Adrenal gland (tissue), 12 donors: ENCODE measurements around the gene CNTN1. TPM values are rescaled to one million over a fixed set of nuclear protein-coding genes. Genes with fewer than 3 reads are reported as not detected.

Source experiments
- DNase-seq, 7 donors: peaks; one replicate each; pipeline ENCODE4 v3.0.0-alpha.2; 2019 to 2020
- H3K27ac ChIP-seq, 5 donors: fragments of 200-600 bp; sonication (generic) in 4 of 5; 1 replicate in 3 of 5; 2 replicates in 2 of 5; pipeline versions ENCODE4 v1.5.1 to v1.8.0; 2016 to 2020; ENCODE audit warnings: mild to moderate bottlenecking in 1 of 5
- H3K27me3 ChIP-seq: fragments of 200-600 bp; 2 replicates; pipeline ENCODE4 v1.8.0; 2021
- H3K36me3 ChIP-seq, 2 donors: fragments of 200-600 bp; replicated peaks in 1 of 2; 1 replicate in 1 of 2; 2 replicates in 1 of 2; pipeline versions ENCODE4 v1.5.1 to v1.8.0; 2018 to 2022
- H3K4me1 ChIP-seq, 2 donors: fragments of 200-600 bp; replicated peaks in 1 of 2; 1 replicate in 1 of 2; 2 replicates in 1 of 2; pipeline versions ENCODE4 v1.5.1 to v1.8.0; 2018 to 2021
- H3K4me3 ChIP-seq, 4 donors: fragments of 200-600 bp; sonication (generic) in 3 of 4; one replicate each; pipeline ENCODE4 v1.5.1; 2016 to 2018
- H3K9me3 ChIP-seq, 3 donors: fragments of 200-600 bp; sonication (generic) in 1 of 3; replicated peaks in 1 of 3; 1 replicate in 2 of 3; 2 replicates in 1 of 3; pipeline versions ENCODE4 v1.5.1 to v1.8.0; 2016 to 2021
- CTCF ChIP-seq, 6 experiments: fragments of 450-650 bp in 4 of 6; fragments of 200-600 bp in 2 of 6; sonication (generic) in 1 of 6; IDR thresholded peaks; 1 replicate in 5 of 6; 2 replicates in 1 of 6; pipeline versions ENCODE4 v1.5.1 to v1.8.0; 2016 to 2021; ENCODE audit warnings: antibody characterized with exemption in 6 of 6, mild to moderate bottlenecking in 2 of 6, moderate library complexity in 1 of 6
- POLR2A ChIP-seq, 2 donors: fragments of 450-650 bp; IDR thresholded peaks; one replicate each; pipeline ENCODE4 v1.6.1; 2017; ENCODE audit warnings: antibody characterized with exemption in 2 of 2, mild to moderate bottlenecking in 2 of 2, moderate library complexity in 1 of 2
- WGBS, 4 donors: extraction: QIAGEN DNeasy Blood & Tissue Kit in 2 of 4; methylation state at CpG; one replicate each; pipeline versions ENCODE4 v1.1.5 to v1.1.7; 2013 to 2017; 5-methylcytosine and 5-hydroxymethylcytosine counted together
- intact Hi-C, 2 donors: fragments of 100-400 bp; cut with DNase I; formaldehyde crosslinking; loops; one replicate each; pipeline versions ENCODE4 v1.14.1 to v1.15.0; 2022 to 2023
- polyA plus RNA-seq, 3 donors: library from polyadenylated mRNA; stranded (reverse); fragments of 200-250 nt in 2 of 3; fragments of 350-450 nt in 1 of 3; fragmentation: Illumina TruSeq in 1 of 3; extraction: RNeasy Lipid Tissue Mini Kit (QIAGEN cat#74804) in 1 of 3; gene quantifications; one replicate each; pipeline ENCODE4 v1.2.3, GENCODE V29; 2013 to 2014
- total RNA-seq, 9 donors: library from RNA; depleted of rRNA in 4 of 9; stranded (reverse); fragments of >200 nt in 4 of 9; fragments of 120-200 nt in 1 of 9; fragmentation: NEBNext Ultra II Directional in 1 of 9; extraction: Animal tissue kit (Norgen Biotek cat#: 25700) in 1 of 9; gene quantifications; one replicate each; pipeline versions ENCODE4 v1.1.0 to v1.2.4, GENCODE V29; 2013 to 2023
- donor health status: healthy with polysubstance abuse.
- donor health status: Bipolar disorder and iron deficiency.
- donor health status: DM: yes; HTN: yes; CAD: no.
- donor health status: DM: no; HTN: no; CAD: no.
- donor health status: DM: no; HTN: no; CAD: no.
- donor health status: DM: yes; HTN: yes; CAD: no.

CNTN1 gene
- total and polyA plus RNA-seq, 12 donors: 3.8 to 76.8 (median 20.7) TPM

GRCh38 chr12:40792792-40793386, 100.7 kb downstream of the CNTN1 start:
- H3K4me3 ChIP-seq: no peak overlapping the region
- WGBS, 4 donors: 33 to 50% (median 41%) methylated on average over 5 of the region's 5 CpGs
- H3K9me3 ChIP-seq: no peaks in the 10 kb centered on the region
- H3K36me3 ChIP-seq: no peaks in the 10 kb centered on the region
- H3K27me3 ChIP-seq: no peaks in the 10 kb centered on the region
- DNase-seq: no peak
- no peak overlapping the region for H3K27ac ChIP-seq
- intact Hi-C loops: no loop called here
- H3K4me1 ChIP-seq: peaks cover 0 to 9% of the 10 kb centered on the region in 2 donors
- no peak for TF ChIP-seq CTCF (IDR thresholded peaks at IDR 0.05)
- TF ChIP-seq POLR2A (IDR thresholded peaks at IDR 0.05): no peak

DNA sequence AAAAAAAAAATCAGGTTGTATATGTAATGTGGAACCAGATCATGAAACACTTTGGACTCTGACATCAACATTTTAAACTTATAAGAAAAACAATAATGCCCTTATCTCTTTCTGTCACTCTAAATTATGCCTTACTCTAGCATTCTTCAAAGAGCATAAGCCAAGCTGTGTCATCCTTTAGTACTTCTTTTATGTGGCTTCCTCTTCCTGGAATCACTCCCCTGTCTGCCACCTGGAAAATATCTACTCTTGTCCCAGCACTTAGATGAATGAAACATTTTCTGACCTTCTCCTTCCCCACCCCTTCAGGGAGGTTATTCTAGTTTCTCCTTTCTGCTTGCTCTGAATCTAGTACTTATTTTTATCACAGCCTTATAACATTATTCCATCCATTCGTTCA, 101.2 kb downstream of the CNTN1 start:
- 58 to 69% (median 65%) methylated on average over 1 of the region's 1 CpG for WGBS, 4 donors
- intact Hi-C loops: no loop called here

DNA sequence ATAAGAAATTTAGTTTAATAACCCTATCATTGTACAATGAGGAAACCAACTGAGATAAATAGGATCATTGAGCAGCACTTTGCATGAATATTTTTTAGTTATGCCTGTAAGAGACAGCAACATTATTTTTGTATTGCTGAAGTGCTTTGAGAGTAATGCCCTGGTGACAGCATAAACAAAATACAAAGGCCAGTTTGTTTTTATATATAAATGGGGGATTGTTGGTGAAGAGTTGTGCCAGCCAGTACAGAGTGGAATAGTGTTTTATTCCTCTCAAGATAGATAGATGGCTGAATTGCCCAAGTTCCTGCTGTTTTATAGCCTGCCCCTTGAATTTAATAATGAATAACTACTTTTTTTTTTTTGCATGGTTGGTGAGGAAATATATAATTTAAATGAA, 101.8 kb downstream of the CNTN1 start:
- Histone ChIP-seq H3K9me3 (no peaks in the 10 kb centered on the region), H3K4me1 (peaks cover 0 to 9% of the 10 kb centered on the region in 2 donors), H3K27me3 (no peaks in the 10 kb centered on the region), H3K27ac (no peak overlapping the region), H3K36me3 (no peaks in the 10 kb centered on the region), H3K4me3 (no peak overlapping the region)
- DNase-seq: no peak
- TF ChIP-seq CTCF (IDR thresholded peaks at IDR 0.05): no peak
- no peak for TF ChIP-seq POLR2A (IDR thresholded peaks at IDR 0.05)
- intact Hi-C loops: no loop called here

More for the DNA sequence above, 101.2 kb downstream of the CNTN1 start:
- H3K4me1 ChIP-seq: peaks cover 0 to 9% of the 10 kb centered on the region in 2 donors
- H3K4me3 ChIP-seq: no peak overlapping the region
- DNase-seq: no peak
- H3K9me3 ChIP-seq: no peaks in the 10 kb centered on the region
- no peaks in the 10 kb centered on the region for H3K36me3 ChIP-seq
- no peak overlapping the region for H3K27ac ChIP-seq
- TF ChIP-seq POLR2A (IDR thresholded peaks at IDR 0.05) (no peak), CTCF (IDR thresholded peaks at IDR 0.05) (no peak)
- H3K27me3 ChIP-seq: no peaks in the 10 kb centered on the region

DNA sequence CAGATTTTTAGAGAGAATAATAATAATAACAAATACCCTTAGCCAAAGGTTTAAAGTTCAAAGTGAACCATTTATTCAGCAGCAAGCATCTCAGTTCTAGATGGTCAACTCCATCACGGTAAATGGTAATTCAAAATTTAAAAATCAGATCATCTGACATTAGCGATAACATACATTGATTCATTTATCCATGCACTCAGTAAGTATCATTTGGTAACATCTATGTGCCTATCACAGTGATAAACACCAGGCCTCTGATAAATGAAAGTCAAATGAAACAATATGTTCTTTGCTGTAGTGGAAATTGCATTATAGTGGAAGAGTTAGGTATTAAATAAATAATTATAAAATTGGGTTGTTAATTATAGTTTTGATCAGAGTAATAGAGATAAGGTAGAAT, 108.8 kb downstream of the CNTN1 start:
- intact Hi-C loops: no loop called here
- TF ChIP-seq POLR2A (IDR thresholded peaks at IDR 0.05): no peak
- no peak for TF ChIP-seq CTCF (IDR thresholded peaks at IDR 0.05)
- Histone ChIP-seq H3K27ac (no peak overlapping the region), H3K9me3 (no peaks in the 10 kb centered on the region), H3K36me3 (no peaks in the 10 kb centered on the region), H3K27me3 (no peaks in the 10 kb centered on the region), H3K4me1 (peaks cover 0 to 4% of the 10 kb centered on the region in 2 donors), H3K4me3 (no peak overlapping the region)
- WGBS, 4 donors: 89 to 100% (median 93%) methylated on average over 2 of the region's 2 CpGs
- DNase-seq: no peak
